HFF-Myc (cell line): ENCODE measurements around the gene ZNF622.

Experiments
- DNase-seq: peaks from one replicate; pipeline ENCODE4 v3.0.0-alpha.2; 2011; ENCODE audit warnings: low read depth; ENCODE audit errors: extremely low read depth
- H3K4me3 ChIP-seq: replicated peaks from 2 replicates; pipeline ENCODE4 v1.5.1; 2011; ENCODE audit warnings: low read depth, mild to moderate bottlenecking, control low read depth, low read length
- CTCF ChIP-seq: IDR thresholded peaks from 2 replicates; pipeline ENCODE4 v1.5.1; 2012; ENCODE audit warnings: mild to moderate bottlenecking, low read depth, low read length, control low read depth; ENCODE audit errors: missing control alignments

ZNF622 gene

GRCh38 chr5:16431490-16431889 is 34.1 kb downstream of the ZNF622 start:
- no peak for DNase-seq
- TF ChIP-seq CTCF = no peak
- H3K4me3 ChIP-seq = no peak overlapping the region

- no peak overlapping the region for H3K4me3 ChIP-seq
- no peak for TF ChIP-seq CTCF
- DNase-seq = no peak
Observed at GRCh38 chr5:16430349-16431089, 35.1 kb downstream of the ZNF622 start.

- no peak for TF ChIP-seq CTCF
- DNase-seq = no peak
- no peak overlapping the region for H3K4me3 ChIP-seq
Observed at GRCh38 chr5:16428359-16428758, 37.2 kb downstream of the ZNF622 start.

GRCh38 chr5:16427587-16427986 is 38.0 kb downstream of the ZNF622 start:
- H3K4me3 ChIP-seq = no peak overlapping the region
- DNase-seq = no peak
- no peak for TF ChIP-seq CTCF

GRCh38 chr5:16418471-16418922 is 47.1 kb downstream of the ZNF622 start:
- H3K4me3 ChIP-seq = no peak overlapping the region
- TF ChIP-seq CTCF = no peak
- no peak for DNase-seq

GRCh38 chr5:16417398-16418074 is 48.1 kb downstream of the ZNF622 start:
- no peak for TF ChIP-seq CTCF
- DNase-seq = no peak
- no peak overlapping the region for H3K4me3 ChIP-seq
